Measurements from ENCODE around the gene FRMPD4. TPM values are rescaled to one million over a fixed set of nuclear protein-coding genes. Genes with fewer than 3 reads are reported as not detected.

FRMPD4 gene
- total RNA-seq, 2 experiments from 2014 or later = not detected

GRCh38 chrX:12419591-12419990, 281.3 kb downstream of the FRMPD4 start:
- Mint-ChIP-seq H3K9me3 (no peaks in the 10 kb centered on the region), H3K4me1 (no peaks in the 10 kb centered on the region), H3K36me3 (no peaks in the 10 kb centered on the region), H3K27me3 (no peaks in the 10 kb centered on the region), H3K4me3 (no peak overlapping the region), H3K27ac (no peak overlapping the region)
- no peak for ATAC-seq (ENCODE audit: low read depth)
- POLR2A ChIA-PET = no interaction called here
- DNase-seq = no peak

DNA sequence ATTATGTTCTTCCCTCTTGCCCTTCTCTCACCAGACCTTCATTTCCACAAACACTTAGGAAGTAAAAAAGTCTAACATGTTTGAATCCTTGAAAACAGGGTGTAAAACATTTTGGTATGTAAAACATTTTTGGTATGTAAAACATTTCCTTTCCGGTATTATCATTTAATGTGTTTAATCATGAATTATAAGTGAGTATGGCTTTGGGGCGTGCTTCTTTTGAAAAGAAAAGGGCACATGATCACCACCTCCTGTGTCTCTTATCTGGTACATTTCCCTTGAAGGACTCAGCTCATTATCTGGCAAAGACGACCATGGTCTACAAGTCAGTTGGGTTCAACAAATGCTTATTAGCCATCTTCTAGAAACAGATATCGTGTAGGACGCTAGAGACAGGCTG, 283.6 kb downstream of the FRMPD4 start:
- H3K9me3 Mint-ChIP-seq = no peaks in the 10 kb centered on the region
- POLR2A ChIA-PET = no interaction called here
- no peak for DNase-seq
- no peaks in the 10 kb centered on the region for H3K4me1 Mint-ChIP-seq
- no peak for ATAC-seq (ENCODE audit: low read depth)
- no peaks in the 10 kb centered on the region for H3K27me3 Mint-ChIP-seq
- no peak overlapping the region for H3K27ac Mint-ChIP-seq
- H3K36me3 Mint-ChIP-seq = no peaks in the 10 kb centered on the region
- H3K4me3 Mint-ChIP-seq = no peak overlapping the region

- POLR2A ChIA-PET = no interaction called here
- no peaks in the 10 kb centered on the region for H3K9me3 Mint-ChIP-seq
- H3K27me3 Mint-ChIP-seq = no peaks in the 10 kb centered on the region
- no peaks in the 10 kb centered on the region for H3K36me3 Mint-ChIP-seq
- ATAC-seq (ENCODE audit: low read depth) = no peak
- no peak overlapping the region for H3K4me3 Mint-ChIP-seq
- DNase-seq = no peak
- H3K4me1 Mint-ChIP-seq = no peaks in the 10 kb centered on the region
- no peak overlapping the region for H3K27ac Mint-ChIP-seq
Measured at GRCh38 chrX:12423346-12423745, 285.1 kb downstream of the FRMPD4 start.

DNA sequence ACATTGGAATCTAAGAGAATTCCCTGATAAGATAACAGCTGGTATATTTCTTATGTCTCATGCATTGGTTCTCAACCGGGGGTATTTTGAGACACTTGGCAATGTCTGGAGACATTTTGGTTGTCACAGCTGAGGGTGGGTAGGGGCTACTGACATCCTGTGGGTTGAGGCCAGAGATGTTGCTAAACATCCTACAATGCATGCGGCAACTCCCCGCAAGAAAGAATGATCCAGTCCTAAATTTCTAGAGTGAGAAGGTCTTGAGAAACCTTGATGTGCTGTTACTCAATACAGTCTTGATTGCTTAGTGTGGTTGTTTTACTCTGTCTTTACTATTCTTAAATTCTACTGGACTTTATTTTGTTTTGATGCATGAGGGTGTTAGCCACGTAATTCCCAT, 287.2 kb downstream of the FRMPD4 start:
- peaks cover 1% of the 10 kb centered on the region for H3K27me3 Mint-ChIP-seq
- H3K4me3 Mint-ChIP-seq = no peak overlapping the region
- POLR2A ChIA-PET = no interaction called here
- no peaks in the 10 kb centered on the region for H3K4me1 Mint-ChIP-seq
- DNase-seq (no peak), ATAC-seq (ENCODE audit: low read depth) (no peak)
- no peaks in the 10 kb centered on the region for H3K36me3 Mint-ChIP-seq
- no peak overlapping the region for H3K27ac Mint-ChIP-seq
- no peaks in the 10 kb centered on the region for H3K9me3 Mint-ChIP-seq

GRCh38 chrX:12426420-12426819, 288.1 kb downstream of the FRMPD4 start:
- POLR2A ChIA-PET = no interaction called here
- peaks cover 1% of the 10 kb centered on the region for H3K27me3 Mint-ChIP-seq
- no peaks in the 10 kb centered on the region for H3K36me3 Mint-ChIP-seq
- no peak for DNase-seq
- no peaks in the 10 kb centered on the region for H3K4me1 Mint-ChIP-seq
- no peak overlapping the region for H3K27ac Mint-ChIP-seq
- H3K9me3 Mint-ChIP-seq = no peaks in the 10 kb centered on the region
- no peak for ATAC-seq (ENCODE audit: low read depth)
- H3K4me3 Mint-ChIP-seq = no peak overlapping the region

DNA sequence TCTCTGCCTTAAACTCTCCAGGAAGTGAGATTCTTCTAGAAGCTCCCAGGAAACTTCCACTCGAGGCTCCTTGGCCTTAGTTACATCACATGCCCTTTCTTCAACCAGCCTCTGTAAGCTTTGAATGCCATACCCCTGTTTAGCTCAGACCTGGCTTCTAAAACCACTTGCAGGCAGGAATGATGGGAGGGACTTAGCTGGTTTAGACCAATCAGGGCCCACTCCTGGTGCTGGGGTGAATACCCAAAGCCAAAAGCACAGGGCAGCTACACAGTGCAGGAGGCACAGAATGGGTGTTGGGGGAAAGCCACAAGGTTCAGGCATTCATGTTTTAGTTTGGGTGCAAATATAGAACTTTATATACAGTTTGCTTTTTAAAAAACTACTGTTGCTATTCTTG, 296.2 kb downstream of the FRMPD4 start:
- Mint-ChIP-seq H3K9me3 (no peaks in the 10 kb centered on the region), H3K36me3 (no peaks in the 10 kb centered on the region), H3K27me3 (no peaks in the 10 kb centered on the region), H3K4me3 (no peak overlapping the region), H3K4me1 (no peaks in the 10 kb centered on the region), H3K27ac (no peak overlapping the region)
- ATAC-seq (ENCODE audit: low read depth) (no peak), DNase-seq (no peak)
- POLR2A ChIA-PET = no interaction called here

DNA sequence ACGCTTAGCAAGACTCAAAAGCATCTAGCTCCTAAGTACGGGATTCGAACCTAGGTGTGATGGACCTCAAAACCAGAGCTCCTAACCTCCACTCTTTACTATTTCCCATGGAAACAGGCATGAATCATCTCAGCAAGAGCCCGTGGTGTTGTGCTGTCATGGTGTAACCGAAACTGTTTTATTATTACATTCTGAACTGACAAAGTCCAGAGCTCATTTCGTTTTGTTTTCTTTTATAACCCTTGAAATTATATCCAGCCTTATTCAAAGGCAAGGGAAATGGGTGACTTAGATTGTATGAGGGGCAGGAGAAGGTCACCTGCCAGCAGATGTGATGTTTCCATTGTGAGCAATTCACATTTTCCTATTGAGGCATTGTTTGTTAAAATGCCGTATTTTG, 301.1 kb downstream of the FRMPD4 start:
- Mint-ChIP-seq H3K27ac (no peak overlapping the region), H3K4me3 (no peak overlapping the region), H3K27me3 (no peaks in the 10 kb centered on the region), H3K36me3 (no peaks in the 10 kb centered on the region), H3K4me1 (no peaks in the 10 kb centered on the region), H3K9me3 (no peaks in the 10 kb centered on the region)
- DNase-seq (no peak), ATAC-seq (ENCODE audit: low read depth) (no peak)
- POLR2A ChIA-PET = no interaction called here

GRCh38 chrX:12440246-12440645, 302.0 kb downstream of the FRMPD4 start:
- Mint-ChIP-seq H3K4me3 (no peak overlapping the region), H3K27ac (no peak overlapping the region), H3K36me3 (no peaks in the 10 kb centered on the region), H3K27me3 (no peaks in the 10 kb centered on the region), H3K4me1 (no peaks in the 10 kb centered on the region), H3K9me3 (no peaks in the 10 kb centered on the region)
- POLR2A ChIA-PET = no interaction called here
- DNase-seq = no peak
- ATAC-seq (ENCODE audit: low read depth) = no peak

GRCh38 chrX:12441381-12442128, 303.3 kb downstream of the FRMPD4 start:
- no peaks in the 10 kb centered on the region for H3K4me1 Mint-ChIP-seq
- no peak for DNase-seq
- no peaks in the 10 kb centered on the region for H3K9me3 Mint-ChIP-seq
- no peak overlapping the region for H3K4me3 Mint-ChIP-seq
- no peaks in the 10 kb centered on the region for H3K36me3 Mint-ChIP-seq
- no peak overlapping the region for H3K27ac Mint-ChIP-seq
- POLR2A ChIA-PET = interaction anchor here (0.6 kb wide), 1 partner anchor 682 kb away, joined by 3 read pairs; no protein-coding TSS in a partner anchor
- ATAC-seq (ENCODE audit: low read depth) = no peak
- no peaks in the 10 kb centered on the region for H3K27me3 Mint-ChIP-seq

- Mint-ChIP-seq H3K9me3 (no peaks in the 10 kb centered on the region), H3K27me3 (no peaks in the 10 kb centered on the region), H3K4me3 (no peak overlapping the region), H3K36me3 (no peaks in the 10 kb centered on the region), H3K27ac (no peak overlapping the region), H3K4me1 (no peaks in the 10 kb centered on the region)
- POLR2A ChIA-PET = no interaction called here
- ATAC-seq (ENCODE audit: low read depth) (no peak), DNase-seq (no peak)
Measured at GRCh38 chrX:12443534-12444098, 305.3 kb downstream of the FRMPD4 start.

GRCh38 chrX:12446342-12447075, 308.2 kb downstream of the FRMPD4 start:
- H3K36me3 Mint-ChIP-seq = no peaks in the 10 kb centered on the region
- POLR2A ChIA-PET = no interaction called here
- no peaks in the 10 kb centered on the region for H3K27me3 Mint-ChIP-seq
- H3K4me1 Mint-ChIP-seq = no peaks in the 10 kb centered on the region
- H3K4me3 Mint-ChIP-seq = no peak overlapping the region
- DNase-seq = no peak
- no peak for ATAC-seq (ENCODE audit: low read depth)
- H3K27ac Mint-ChIP-seq = no peak overlapping the region
- H3K9me3 Mint-ChIP-seq = no peaks in the 10 kb centered on the region

DNA sequence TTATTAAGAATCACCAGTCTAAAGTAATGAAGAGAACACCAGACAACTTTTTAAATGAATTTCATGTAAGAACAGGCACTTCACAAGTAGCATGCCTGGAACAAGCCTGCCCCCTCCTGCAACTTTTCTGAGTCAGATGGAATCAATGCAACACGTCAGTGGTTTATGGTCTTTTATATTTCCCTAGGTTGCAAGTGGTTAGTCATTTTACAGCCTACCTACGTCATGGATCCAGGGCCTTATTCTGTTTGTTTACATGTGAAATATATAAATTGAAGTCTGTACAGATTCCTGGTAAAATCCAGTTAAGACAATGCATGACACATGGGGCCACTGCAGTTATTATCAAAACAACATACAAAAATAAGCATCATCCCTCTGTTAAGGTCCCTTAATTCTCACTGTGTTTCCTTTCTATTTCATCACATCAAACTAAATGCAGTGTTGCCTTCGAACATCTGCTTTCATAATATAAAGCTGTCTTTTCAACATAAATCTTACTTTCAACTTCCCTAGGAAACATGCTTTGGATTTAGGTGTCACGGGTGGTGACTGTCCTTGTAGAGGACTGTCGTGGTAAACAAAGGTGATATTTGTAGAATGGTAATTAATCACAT, 309.3 kb downstream of the FRMPD4 start:
- POLR2A ChIA-PET = no interaction called here
- DNase-seq = no peak
- Mint-ChIP-seq H3K4me3 (no peak overlapping the region), H3K4me1 (no peaks in the 10 kb centered on the region), H3K27me3 (no peaks in the 10 kb centered on the region), H3K9me3 (no peaks in the 10 kb centered on the region), H3K27ac (no peak overlapping the region), H3K36me3 (no peaks in the 10 kb centered on the region)
- no peak for ATAC-seq (ENCODE audit: low read depth)

GRCh38 chrX:12452268-12452667, 314.0 kb downstream of the FRMPD4 start:
- Mint-ChIP-seq H3K4me1 (no peaks in the 10 kb centered on the region), H3K27me3 (no peaks in the 10 kb centered on the region), H3K4me3 (no peak overlapping the region), H3K9me3 (no peaks in the 10 kb centered on the region), H3K36me3 (no peaks in the 10 kb centered on the region), H3K27ac (no peak overlapping the region)
- ATAC-seq (ENCODE audit: low read depth) = no peak
- POLR2A ChIA-PET = no interaction called here
- DNase-seq = no peak

DNA sequence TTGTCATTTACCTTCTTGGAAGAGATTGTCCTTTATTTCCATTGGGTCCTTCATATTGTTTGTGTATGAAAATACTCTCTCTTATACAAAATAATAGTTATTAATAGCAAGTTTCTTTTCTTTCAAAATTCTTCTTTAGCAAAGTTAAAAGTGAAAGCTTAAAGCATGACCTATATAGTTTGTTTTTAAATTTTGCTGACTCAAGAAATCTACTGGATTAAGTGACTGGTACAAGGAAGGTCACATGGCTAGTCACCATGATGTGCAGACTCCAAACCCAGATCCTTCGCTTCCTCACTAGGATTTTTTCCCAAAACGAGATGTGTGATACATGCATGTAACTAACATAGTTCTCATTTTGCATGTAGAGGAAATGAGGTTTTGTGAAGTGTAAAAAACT, 322.7 kb downstream of the FRMPD4 start:
- DNase-seq (no peak), ATAC-seq (ENCODE audit: low read depth) (no peak)
- H3K27ac Mint-ChIP-seq = no peak overlapping the region
- no peaks in the 10 kb centered on the region for H3K36me3 Mint-ChIP-seq
- H3K4me3 Mint-ChIP-seq = no peak overlapping the region
- no peaks in the 10 kb centered on the region for H3K4me1 Mint-ChIP-seq
- POLR2A ChIA-PET = no interaction called here
- H3K27me3 Mint-ChIP-seq = no peaks in the 10 kb centered on the region
- no peaks in the 10 kb centered on the region for H3K9me3 Mint-ChIP-seq
